HepG2 (cell line): ENCODE results near the gene MIEF1. TPM values are rescaled to one million over a fixed set of nuclear protein-coding genes. Genes with fewer than 3 reads are reported as not detected.

Experiments used
- HES4 ChIP-seq: sonication (generic); formaldehyde crosslinking; IDR thresholded peaks from 2 replicates; pipeline ENCODE4 v1.9.0; 2021; ENCODE audit warnings: mild to moderate bottlenecking, missing genetic modification reagents, borderline replicate concordance
- NBN ChIP-seq: fragments of 450-650 bp; conservative IDR thresholded peaks from 2 replicates; pipeline ENCODE4 v1.6.1; 2017
- POLR2AphosphoS5 ChIP-seq: IDR thresholded peaks from 2 replicates; pipeline ENCODE4 v1.6.1; 2012; ENCODE audit warnings: low read depth, low read length
- RFXANK ChIP-seq: IDR thresholded peaks from 2 replicates; pipeline ENCODE4 v1.6.1; 2016
- TMF1 ChIP-seq: sonication (generic); formaldehyde crosslinking; IDR thresholded peaks from 2 replicates; pipeline ENCODE4 v1.8.1; 2022; ENCODE audit warnings: low read depth, missing genetic modification reagents
- TOPORS ChIP-seq: sonication (generic); formaldehyde crosslinking; IDR thresholded peaks from 2 replicates; pipeline ENCODE4 v1.8.0; 2023; ENCODE audit warnings: mild to moderate bottlenecking, missing genetic modification reagents
- ZKSCAN8 ChIP-seq: IDR thresholded peaks from 2 replicates; pipeline ENCODE4 v1.6.1; 2016; ENCODE audit warnings: borderline replicate concordance, missing genetic modification reagents, missing compliant biosample characterization
- ZNF230 ChIP-seq: sonication (generic); formaldehyde crosslinking; IDR thresholded peaks from 2 replicates; pipeline ENCODE4 v1.4.0; 2020; ENCODE audit warnings: mild to moderate bottlenecking, missing genetic modification reagents
- ZNF7 ChIP-seq: IDR thresholded peaks from 2 replicates; pipeline ENCODE4 v1.6.1; 2016; ENCODE audit warnings: missing biosample characterization, missing genetic modification reagents
- ZNF891 ChIP-seq: sonication (generic); formaldehyde crosslinking; IDR thresholded peaks from 2 replicates; pipeline ENCODE4 v1.5.0; 2020; ENCODE audit warnings: mild to moderate bottlenecking, missing genetic modification reagents
- ZSCAN9 ChIP-seq: IDR thresholded peaks from 2 replicates; pipeline ENCODE4 v1.6.1; 2016; ENCODE audit warnings: borderline replicate concordance
- polyA plus RNA-seq, 8 experiments: library from polyadenylated mRNA; depleted of rRNA in 3 of 8; stranded (reverse) in 7 of 8; unstranded in 1 of 8; fragments of >200 nt; fragmentation: Illumina TruSeq in 4 of 8; extraction: Trizol in 4 of 8; gene quantifications; 2 replicates each; pipeline versions ENCODE4 v1.2.1 to v1.2.3, GENCODE V29; 2011 to 2016; ENCODE audit warnings: low read depth in 4 of 8, missing spikeins in 1 of 8, mixed read lengths in 1 of 8; ENCODE audit not compliant: insufficient read depth in 1 of 8
- total RNA-seq, 5 experiments: library from RNA; depleted of rRNA; stranded (reverse); fragments of >200 nt; fragmentation: Illumina TruSeq; extraction: Trizol; gene quantifications; 2 replicates each; pipeline ENCODE4 v1.2.3, GENCODE V29; 2016; ENCODE audit warnings: low read depth in 1 of 5
- TF ChIP-seq, protein P1 (sequence below): IDR thresholded peaks from 2 replicates; pipeline ENCODE4 v1.6.1; 2012; ENCODE audit warnings: low read depth, low read length, improper control_type of control experiment
- TF ChIP-seq, protein P2 (sequence below): sonication (generic); formaldehyde crosslinking; IDR thresholded peaks from 2 replicates; pipeline ENCODE4 v1.5.1; 2020; ENCODE audit warnings: missing genetic modification reagents, mild to moderate bottlenecking, borderline replicate concordance
- TF ChIP-seq, protein P3 (sequence below), 2 experiments: sonication (generic) in 1 of 2; formaldehyde crosslinking in 1 of 2; IDR thresholded peaks; 2 replicates each; pipeline versions ENCODE4 v1.6.1 to v1.9.0; 2014 to 2022; ENCODE audit warnings: antibody characterized with exemption in 1 of 2, borderline replicate concordance in 1 of 2, inconsistent platforms in 1 of 2, low read depth in 1 of 2, missing genetic modification reagents in 1 of 2
- TF ChIP-seq, protein P4 (sequence below): sonication (generic); formaldehyde crosslinking; IDR thresholded peaks from 2 replicates; pipeline ENCODE4 v1.8.0; 2022; ENCODE audit warnings: missing genetic modification reagents, mild to moderate bottlenecking, inconsistent platforms, borderline replicate concordance
- TF ChIP-seq, protein P5 (sequence below): conservative IDR thresholded peaks from 2 replicates; pipeline ENCODE4 v1.6.1; 2018; ENCODE audit warnings: missing genetic modification reagents

MIEF1 gene
- total and polyA plus RNA-seq, 2 of the 13 experiments (the other 11 are each of a cell fraction or from before 2014, with no cell fraction given) = 21.7 to 34.8 TPM

DNA sequence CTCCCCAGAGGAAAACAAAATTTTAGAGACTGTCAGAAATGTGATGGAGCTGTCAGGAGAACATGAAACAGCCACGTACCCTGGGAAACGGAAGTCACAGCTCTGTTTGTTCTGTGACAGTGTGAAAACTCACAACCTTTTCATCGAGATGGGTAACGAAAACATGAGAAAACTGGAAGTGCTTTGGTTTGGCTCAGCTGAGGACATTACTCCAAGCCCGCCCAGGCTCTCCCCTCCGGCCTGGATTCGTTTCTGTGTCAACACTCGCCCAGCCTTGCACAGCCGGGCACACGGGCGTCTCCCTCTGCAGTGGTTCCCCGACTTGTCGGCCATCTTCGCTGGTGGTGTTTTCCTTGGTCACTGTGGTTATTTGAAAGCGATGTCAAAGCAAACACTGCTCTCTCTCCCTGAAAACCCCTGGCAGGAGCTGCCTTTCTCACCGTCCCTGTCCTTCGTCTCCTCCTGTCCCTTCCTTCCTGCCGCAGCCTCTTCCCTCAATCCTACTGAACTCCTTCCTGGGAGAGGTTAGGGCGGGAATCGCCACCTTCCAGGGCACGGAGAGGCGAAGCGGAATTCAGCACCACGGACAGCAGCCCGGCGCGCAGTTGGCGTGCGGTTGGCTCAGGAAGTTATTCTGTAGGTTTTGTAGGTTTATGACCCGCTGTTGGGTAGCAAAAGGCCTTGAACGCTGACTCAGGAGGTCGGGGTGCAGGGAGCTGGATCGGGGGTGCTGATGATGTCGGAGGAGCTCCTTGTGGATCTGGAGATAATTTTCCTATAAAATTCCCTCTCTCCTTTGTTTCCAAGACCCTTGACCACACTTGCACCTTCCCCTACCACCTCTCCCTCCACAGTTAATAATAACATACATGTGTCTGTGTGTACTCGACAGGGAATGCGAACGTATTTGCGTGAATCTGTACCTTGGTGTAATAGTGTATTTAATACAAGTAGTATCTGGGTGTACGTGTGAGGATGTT is 43.6 kb downstream of the MIEF1 start (continued):
- TF ChIP-seq TMF1 (CRISPR knock-in tag) (peak; percentile 92), ZNF891 (CRISPR knock-in tag) (peak; percentile 90), NBN (no peak), HES4 (CRISPR knock-in tag) (peak; percentile 84), ZKSCAN8 (CRISPR knock-in tag) (no peak), POLR2AphosphoS5 (no peak), ZNF7 (CRISPR knock-in tag) (no peak), ZSCAN9 (peak; percentile 99), ZNF230 (CRISPR knock-in tag) (no peak; the same call in 1 of the 2 replicates), TOPORS (CRISPR knock-in tag) (peak; percentile 26; the same call in 1 of the 2 replicates), RFXANK (CRISPR knock-in tag) (0 out of 2 replicates have a peak, but pooled peaks have one; percentile 57)
- TF ChIP-seq, protein P1, sequence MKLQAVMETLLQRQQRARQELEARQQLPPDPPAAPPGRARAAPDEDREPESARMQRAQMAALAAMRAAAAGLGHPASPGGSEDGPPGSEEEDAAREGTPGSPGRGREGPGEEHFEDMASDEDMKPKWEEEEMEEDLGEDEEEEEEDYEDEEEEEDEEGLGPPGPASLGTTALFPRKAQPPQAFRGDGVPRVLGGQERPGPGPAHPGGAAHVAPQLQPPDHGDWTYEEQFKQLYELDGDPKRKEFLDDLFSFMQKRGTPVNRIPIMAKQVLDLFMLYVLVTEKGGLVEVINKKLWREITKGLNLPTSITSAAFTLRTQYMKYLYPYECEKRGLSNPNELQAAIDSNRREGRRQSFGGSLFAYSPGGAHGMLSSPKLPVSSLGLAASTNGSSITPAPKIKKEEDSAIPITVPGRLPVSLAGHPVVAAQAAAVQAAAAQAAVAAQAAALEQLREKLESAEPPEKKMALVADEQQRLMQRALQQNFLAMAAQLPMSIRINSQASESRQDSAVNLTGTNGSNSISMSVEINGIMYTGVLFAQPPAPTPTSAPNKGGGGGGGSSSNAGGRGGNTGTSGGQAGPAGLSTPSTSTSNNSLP = no peak
- TF ChIP-seq, protein P2, sequence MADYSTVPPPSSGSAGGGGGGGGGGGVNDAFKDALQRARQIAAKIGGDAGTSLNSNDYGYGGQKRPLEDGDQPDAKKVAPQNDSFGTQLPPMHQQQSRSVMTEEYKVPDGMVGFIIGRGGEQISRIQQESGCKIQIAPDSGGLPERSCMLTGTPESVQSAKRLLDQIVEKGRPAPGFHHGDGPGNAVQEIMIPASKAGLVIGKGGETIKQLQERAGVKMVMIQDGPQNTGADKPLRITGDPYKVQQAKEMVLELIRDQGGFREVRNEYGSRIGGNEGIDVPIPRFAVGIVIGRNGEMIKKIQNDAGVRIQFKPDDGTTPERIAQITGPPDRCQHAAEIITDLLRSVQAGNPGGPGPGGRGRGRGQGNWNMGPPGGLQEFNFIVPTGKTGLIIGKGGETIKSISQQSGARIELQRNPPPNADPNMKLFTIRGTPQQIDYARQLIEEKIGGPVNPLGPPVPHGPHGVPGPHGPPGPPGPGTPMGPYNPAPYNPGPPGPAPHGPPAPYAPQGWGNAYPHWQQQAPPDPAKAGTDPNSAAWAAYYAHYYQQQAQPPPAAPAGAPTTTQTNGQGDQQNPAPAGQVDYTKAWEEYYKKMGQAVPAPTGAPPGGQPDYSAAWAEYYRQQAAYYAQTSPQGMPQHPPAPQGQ (CRISPR knock-in tag) = no peak
- TF ChIP-seq, protein P3, sequence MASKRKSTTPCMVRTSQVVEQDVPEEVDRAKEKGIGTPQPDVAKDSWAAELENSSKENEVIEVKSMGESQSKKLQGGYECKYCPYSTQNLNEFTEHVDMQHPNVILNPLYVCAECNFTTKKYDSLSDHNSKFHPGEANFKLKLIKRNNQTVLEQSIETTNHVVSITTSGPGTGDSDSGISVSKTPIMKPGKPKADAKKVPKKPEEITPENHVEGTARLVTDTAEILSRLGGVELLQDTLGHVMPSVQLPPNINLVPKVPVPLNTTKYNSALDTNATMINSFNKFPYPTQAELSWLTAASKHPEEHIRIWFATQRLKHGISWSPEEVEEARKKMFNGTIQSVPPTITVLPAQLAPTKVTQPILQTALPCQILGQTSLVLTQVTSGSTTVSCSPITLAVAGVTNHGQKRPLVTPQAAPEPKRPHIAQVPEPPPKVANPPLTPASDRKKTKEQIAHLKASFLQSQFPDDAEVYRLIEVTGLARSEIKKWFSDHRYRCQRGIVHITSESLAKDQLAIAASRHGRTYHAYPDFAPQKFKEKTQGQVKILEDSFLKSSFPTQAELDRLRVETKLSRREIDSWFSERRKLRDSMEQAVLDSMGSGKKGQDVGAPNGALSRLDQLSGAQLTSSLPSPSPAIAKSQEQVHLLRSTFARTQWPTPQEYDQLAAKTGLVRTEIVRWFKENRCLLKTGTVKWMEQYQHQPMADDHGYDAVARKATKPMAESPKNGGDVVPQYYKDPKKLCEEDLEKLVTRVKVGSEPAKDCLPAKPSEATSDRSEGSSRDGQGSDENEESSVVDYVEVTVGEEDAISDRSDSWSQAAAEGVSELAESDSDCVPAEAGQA (IDR thresholded peaks at IDR 0.05; ENCODE audit: low read depth) = no peak
- TF ChIP-seq, protein P3 (CRISPR knock-in tag; IDR thresholded peaks at IDR 0.05; ENCODE audit: borderline replicate concordance) = peak; percentile 88
- TF ChIP-seq, protein P4, sequence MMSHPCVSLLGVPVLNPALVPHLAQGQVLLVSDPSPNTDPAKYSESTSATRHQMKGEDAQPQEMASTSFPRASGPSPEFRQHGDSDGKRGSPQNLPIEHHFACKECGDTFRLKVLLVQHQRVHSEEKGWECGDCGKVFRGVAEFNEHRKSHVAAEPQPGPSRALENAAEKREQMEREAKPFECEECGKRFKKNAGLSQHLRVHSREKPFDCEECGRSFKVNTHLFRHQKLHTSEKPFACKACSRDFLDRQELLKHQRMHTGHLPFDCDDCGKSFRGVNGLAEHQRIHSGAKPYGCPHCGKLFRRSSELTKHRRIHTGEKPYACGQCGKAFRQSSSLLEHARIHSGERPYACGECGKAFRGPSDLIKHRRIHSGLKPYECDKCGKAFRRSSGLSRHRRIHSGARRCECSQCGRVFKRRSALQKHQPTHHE (CRISPR knock-in tag) = no peak
- TF ChIP-seq, protein P5, sequence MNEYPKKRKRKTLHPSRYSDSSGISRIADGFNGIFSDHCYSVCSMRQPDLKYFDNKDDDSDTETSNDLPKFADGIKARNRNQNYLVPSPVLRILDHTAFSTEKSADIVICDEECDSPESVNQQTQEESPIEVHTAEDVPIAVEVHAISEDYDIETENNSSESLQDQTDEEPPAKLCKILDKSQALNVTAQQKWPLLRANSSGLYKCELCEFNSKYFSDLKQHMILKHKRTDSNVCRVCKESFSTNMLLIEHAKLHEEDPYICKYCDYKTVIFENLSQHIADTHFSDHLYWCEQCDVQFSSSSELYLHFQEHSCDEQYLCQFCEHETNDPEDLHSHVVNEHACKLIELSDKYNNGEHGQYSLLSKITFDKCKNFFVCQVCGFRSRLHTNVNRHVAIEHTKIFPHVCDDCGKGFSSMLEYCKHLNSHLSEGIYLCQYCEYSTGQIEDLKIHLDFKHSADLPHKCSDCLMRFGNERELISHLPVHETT = peak; percentile 81; the same call in 1 of the 2 replicates
